Endothelial cell of hepatic sinusoid (primary cell): ENCODE results near the gene ALOX12.
"Not testable (repeated sequence)": the region's sequence is repeated elsewhere in the genome, so short reads cannot be mapped to it uniquely, and the experiment has no call there.

Experiments used
- in situ Hi-C: cut with HindIII; loops from 2 replicates; pipeline ENCODE4 v1.10.0; 2017; ENCODE audit warnings: low sequenced_read_pairs

The ALOX12 gene

GRCh38 chr17:6995500-6996255 lies at the start of gene ALOX12:
Gene ALOX12 (plus strand): TSS chr17:6996049. CDS start chr17:6996118, 69 bp downstream.
- in situ Hi-C loops = no loop called here

DNA sequence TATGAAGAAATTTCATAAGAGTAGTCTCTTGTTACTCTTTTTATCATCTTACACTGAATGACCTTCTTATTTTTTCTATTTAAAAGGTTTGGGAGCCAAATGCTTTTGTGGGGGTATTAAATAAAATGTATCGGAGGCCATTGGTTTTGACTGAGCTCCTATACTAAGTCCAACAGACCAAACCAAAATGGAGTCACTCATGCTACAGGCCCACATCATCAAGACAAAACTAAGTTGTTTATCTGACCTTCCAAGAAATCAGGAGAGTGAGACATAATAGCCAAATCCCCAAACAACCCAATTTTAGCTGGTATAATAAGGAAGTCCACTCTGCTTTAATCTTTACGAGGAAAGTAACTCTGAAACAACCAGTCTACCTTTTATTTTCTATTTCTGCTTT lies 48.1 kb upstream of the ALOX12 start:
- in situ Hi-C loops = no loop called here

DNA sequence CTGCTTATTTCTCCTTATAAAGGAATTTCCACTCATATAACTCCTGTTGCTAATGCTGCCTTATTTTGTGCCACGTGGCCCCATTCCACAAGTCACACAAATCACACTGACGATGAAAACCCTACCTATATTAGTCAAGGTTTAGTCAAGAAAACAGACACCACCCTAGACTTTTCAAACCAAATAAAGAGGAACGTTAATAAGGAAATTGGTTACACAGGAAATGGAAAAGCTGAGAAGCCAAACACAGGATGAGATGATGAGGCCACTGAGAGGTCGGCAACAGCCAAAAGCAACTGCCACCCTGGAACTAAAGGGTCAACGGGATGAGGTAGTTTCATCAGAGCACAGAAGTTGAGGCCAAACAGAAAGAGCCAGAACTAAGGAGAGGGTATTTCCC lies 47.3 kb upstream of the ALOX12 start:
- in situ Hi-C loops = no loop called here

DNA sequence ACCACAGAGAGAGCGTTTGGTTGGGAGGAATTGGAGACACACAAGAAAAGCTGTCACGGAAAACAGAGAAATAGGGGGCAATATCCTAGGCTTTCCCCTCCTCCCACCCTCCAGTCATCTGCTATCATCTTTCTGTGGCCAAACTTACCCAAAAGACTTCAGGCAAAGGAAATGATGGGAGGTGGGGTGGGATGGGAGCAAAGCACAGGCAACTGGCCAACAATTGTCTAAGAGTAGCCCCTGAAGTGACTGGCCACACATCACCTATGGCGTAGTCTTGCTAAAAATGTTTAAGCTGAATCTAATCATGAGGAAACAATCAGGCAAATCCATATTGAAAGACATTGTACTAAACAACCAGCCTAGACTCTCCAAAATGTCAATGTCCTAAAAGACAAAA lies 46.9 kb upstream of the ALOX12 start:
- in situ Hi-C loops = no loop called here

DNA sequence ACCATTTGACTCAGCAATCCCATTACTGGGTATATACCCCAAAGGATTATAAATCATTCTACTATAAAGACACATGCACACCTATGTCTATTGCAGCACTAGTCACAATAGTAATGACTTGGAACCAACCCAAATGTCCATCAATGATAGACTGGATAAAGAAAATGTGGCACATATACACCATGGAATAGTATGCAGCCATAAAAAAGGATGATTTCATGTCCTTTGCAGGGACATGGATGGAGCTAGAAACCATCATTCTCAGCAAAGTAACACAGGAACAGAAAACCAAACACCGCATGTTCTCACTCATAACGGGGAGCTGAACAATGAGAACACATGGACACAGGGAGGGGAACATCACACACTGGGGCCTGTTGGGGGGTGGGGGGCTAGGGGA lies 44.9 kb upstream of the ALOX12 start:
- in situ Hi-C loops = not testable (repeated sequence)

GRCh38 chr17:6953689-6954088 lies 42.2 kb upstream of the ALOX12 start:
- in situ Hi-C loops = no loop called here

DNA sequence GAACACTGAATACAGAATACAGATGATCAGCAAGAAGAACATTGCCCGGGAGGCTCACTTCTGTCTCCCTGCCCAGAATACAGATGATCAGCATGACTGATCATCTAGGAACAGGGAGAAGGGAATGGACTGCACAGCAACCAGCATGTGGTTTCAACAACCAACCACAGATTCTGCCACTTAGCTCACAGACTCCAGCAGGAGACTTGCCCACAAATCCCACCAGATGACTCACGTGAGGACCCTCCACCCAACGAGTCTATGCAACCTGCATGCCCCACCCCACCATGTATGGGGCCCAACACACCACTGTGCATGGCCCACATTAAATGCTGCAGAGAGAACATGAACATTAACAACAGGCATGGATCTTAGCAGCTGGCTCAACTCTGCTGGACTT lies 36.1 kb upstream of the ALOX12 start:
- in situ Hi-C loops = no loop called here

- in situ Hi-C loops = no loop called here
Measured at GRCh38 chr17:6969323-6969726, 26.5 kb upstream of the ALOX12 start.

DNA sequence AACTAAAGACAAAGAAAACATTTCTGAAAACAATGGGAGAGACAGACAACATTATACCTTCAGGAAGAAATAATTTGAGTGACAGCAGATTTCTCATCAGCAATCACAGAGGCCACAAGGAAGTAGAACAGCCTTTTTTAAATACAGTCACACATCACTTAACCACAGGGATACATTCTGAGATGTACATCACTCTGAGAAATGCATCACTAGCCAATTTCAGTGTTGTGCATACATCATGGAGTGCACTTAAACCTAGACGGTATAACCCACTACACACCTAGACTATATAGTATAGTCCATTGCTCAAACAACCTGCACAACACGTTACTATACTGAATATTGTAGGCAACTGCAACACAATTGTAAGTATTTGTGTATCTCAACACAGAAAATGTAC lies 24.9 kb upstream of the ALOX12 start:
- in situ Hi-C loops = no loop called here

GRCh38 chr17:6979440-6979839 lies 16.4 kb upstream of the ALOX12 start:
- in situ Hi-C loops = not testable (repeated sequence)

DNA sequence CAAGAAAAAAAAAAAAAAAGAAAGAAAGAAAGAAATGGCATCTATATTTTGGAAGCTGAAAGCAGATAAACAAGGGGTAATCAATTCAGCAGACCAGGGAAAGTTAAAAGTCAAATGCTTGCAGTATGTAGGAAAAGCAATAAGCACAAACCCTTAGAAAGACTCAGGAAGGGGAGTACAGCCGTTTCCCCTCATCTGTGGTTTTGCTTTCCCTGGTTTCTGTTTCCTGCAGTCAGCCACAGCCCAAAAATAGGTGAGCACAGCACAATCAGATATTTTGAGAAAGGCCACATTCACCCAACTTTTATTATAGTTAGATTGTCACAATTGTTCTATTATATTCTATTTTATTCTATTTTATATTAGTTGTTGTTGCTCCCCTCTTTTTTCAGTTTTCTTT lies 14.4 kb upstream of the ALOX12 start:
- in situ Hi-C loops = no loop called here

DNA sequence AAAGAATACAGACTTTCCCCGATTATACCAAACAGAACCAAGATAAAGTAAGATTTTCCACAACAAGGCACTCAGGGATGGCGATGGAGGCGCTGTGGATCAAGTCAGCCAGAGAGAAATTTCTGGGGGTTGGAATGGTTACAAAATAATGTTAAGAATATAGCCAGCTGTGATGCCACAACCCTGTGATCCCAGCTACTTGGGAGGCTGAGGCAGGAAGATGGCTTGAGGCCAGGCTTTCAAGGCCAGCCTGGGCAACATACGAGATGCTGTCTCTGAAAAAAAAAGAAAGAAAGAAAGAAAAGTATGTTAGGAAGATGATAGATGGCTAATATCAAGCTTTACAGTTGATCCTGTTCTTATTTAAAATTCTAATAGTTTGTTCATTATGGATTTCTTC lies 10.6 kb upstream of the ALOX12 start:
- in situ Hi-C loops = no loop called here

DNA sequence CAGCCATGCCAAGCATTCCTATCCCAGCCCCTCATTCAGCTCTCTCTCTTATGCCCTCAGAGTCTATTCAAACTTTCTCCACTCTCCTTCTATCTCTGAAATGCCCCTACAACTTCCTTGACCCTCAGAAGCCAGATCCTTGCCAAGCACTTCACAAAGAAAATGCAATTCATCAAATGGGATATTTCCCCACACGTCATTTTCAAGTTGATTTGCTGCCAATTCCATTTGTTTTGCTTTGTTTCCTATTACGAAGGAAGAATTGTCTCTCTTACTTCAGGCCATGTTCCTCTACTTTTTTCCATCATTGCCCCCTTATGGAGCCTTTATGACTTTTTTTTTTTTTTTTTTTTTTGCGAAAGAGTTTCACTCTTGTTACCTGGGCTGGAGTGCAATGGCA lies 9.2 kb upstream of the ALOX12 start:
- in situ Hi-C loops = no loop called here

DNA sequence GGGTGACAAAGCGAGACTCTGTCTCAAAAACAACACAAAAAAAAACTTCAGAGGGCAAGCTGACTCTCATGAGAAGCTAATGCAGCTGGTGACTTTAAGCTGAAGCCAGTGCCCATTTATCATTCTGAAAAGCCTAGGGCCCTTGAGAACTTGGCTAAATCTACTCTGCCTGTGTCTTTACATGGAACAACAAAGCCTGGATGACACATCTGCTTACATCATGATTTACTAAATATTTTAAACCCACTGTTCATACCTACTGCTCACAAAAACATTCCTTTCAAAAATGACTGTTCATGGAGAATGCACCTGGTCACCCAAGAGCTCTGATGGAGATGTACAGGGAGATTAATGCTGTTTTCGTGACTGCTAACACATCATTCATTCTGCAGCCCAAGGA lies 6.1 kb upstream of the ALOX12 start:
- in situ Hi-C loops = no loop called here

DNA sequence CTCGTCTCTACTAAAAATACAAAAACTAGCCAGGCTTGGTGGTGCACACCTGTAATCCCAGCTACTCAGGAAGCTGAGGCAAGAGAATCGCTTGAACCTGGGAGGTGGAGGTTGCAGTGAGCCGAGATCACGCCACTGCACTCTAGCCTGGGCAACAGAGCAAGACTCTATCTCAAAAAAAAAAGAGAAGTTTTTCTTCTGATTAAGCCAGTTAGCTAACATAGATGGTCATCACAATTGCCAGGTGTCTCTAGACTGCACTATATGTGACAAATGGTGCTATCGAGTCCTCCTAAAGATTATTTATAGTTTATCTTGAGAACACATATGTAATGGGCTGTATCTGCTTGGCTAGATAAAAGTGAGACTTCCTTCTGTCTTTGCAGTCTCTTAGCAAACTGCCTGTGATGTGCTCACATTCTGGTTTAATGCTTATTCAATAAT lies 2.2 kb upstream of the ALOX12 start:
- in situ Hi-C loops = not testable (repeated sequence)

DNA sequence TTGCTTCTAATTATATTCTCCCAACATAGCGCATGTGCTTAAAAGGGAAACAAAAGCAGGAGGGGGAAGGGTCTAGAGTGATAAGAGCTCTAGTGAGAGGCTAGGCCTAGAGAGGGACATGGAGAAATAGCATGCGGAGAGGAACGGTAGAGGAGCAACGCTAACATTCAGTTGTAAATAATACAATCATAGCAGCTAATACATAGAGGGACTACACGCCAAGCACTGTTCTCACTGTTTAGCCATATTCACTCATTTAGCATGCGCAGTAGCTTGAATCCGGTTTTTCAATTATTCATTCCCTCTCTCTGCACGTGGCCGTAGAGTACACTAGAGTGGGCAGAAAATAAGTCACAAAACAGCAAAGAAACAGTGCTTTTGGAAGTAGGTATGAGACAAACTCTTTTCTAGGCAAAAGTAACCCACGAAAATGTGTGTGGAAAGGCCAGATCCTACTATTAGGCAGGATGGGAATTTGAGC lies 1.7 kb upstream of the ALOX12 start:
- in situ Hi-C loops = no loop called here

DNA sequence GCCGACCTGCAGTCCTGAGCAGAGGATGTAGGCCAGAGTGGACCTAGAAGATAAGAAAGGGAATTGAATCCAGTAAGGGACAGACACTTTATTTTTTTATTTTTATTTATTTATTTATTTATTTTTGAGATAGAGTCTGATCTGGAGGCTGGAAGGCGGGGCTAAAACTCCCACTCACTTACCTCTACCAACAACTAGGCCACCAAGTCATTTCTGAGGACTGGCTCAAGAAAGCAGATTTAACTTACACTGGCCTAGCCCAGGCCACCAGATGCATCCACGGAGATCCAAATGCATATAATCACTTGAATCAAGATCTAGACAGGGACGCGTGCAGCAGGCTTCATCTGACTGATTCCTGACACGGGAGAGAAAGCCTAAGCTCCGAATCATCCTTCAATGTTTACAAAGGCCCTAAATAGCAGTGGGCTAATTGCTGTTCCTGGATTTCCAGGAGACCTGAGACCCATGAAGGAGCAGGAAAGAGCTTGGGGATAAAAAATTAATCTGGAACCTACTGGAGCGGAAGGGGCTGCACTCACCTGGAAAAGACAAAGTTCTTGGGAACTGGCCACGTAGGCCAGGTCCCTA lies 1.1 kb upstream of the ALOX12 start:
- in situ Hi-C loops = no loop called here

DNA sequence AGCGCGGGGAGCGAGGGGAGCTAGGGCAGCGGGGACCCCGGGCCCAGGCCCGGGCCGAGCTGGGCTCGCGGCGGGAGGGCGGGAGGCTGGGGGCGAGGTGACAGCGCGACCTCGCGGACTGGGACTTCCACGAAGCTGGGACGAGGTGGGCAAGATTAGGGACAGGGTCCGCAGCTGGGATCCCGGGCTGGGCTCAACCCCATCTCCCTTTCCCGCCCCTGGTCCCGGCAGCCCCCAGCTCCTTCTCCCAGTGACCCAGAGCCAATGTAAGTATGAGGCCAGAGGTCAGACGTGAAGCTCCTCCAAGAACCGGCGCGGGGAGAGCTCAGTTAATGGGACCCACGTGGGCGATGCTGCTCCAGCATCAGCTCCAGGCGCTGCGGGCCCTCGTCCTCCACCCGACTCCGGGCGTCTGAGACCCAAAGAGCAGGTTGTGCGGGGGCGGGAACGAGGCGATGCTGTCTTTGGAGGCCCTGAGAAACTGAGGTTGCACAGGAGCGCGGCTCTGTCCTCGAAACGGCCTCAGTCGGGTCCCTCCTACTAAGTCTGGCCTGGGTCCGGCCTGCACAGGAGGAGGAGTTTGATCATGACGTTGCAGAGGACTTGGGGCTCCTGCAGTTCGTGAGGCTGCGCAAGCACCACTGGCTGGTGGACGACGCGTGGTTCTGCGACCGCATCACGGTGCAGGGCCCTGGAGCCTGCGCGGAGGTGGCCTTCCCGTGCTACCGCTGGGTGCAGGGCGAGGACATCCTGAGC lies 585 bp downstream of the ALOX12 start:
- in situ Hi-C loops = no loop called here

- in situ Hi-C loops = no loop called here
Measured at GRCh38 chr17:6997171-6997570, 1.3 kb downstream of the ALOX12 start.

DNA sequence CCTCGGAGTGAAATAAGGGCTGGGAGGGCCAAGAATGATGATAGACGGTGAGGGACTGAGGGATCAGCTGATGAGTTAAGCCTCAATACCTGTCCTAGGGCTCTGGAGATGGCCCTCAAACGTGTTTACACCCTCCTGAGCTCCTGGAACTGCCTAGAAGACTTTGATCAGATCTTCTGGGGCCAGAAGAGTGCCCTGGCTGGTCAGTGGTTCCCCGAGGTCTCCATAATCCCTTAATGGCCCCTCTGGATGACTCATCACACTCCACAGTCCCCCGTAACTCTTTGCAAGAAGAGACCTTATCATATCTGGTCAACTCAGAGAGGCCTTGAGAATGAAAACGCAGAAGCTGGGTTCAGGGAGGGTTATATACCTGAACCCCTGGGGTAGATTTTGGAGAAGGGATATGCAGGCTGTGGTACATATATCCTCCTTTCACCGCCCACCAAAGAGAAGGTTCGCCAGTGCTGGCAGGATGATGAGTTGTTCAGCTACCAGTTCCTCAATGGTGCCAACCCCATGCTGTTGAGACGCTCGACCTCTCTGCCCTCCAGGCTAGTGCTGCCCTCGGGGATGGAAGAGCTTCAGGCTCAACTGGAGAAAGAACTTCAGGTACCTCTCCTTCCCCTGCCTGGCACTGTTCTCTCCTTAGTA lies 3.1 kb downstream of the ALOX12 start:
- in situ Hi-C loops = no loop called here

- in situ Hi-C loops = no loop called here
Measured at GRCh38 chr17:7001318-7001961, 5.6 kb downstream of the ALOX12 start.
